Measurements from ENCODE around the gene C12orf60. TPM values are rescaled to one million over a fixed set of nuclear protein-coding genes. Genes with fewer than 3 reads are reported as not detected.

Gene C12orf60
- total and polyA plus RNA-seq, 4 experiments from 2014 or later = 0.45 to 2.0 (median 1.4) TPM

Other genes starting within 250 kb of the C12orf60 start
- under 1 TPM; 0.47 to 0.67 TPM for gene PLBD1, start 235.8 kb upstream of the C12orf60 start, total RNA-seq
- gene PLBD1, start 235.8 kb upstream of the C12orf60 start, polyA plus RNA-seq = 1 to 10 TPM in 1 of 2 donors, under 1 TPM in 1; 0.22 to 1.6 TPM
- not detected for gene GUCY2C, start 107.1 kb upstream of the C12orf60 start, total RNA-seq
- not detected for gene GUCY2C, start 107.1 kb upstream of the C12orf60 start, polyA plus RNA-seq
- 10 to 100 TPM; 83.7 to 83.8 TPM for gene WBP11, start 192 bp upstream of the C12orf60 start, total RNA-seq
- 10 to 100 TPM; 45.8 to 78.0 TPM for gene WBP11, start 192 bp upstream of the C12orf60 start, polyA plus RNA-seq
- not detected for gene SMCO3, start 10.5 kb downstream of the C12orf60 start, total RNA-seq
- under 1 TPM; 0.08 to 0.31 TPM for gene SMCO3, start 10.5 kb downstream of the C12orf60 start, polyA plus RNA-seq
- gene ART4, start 39.9 kb downstream of the C12orf60 start, total RNA-seq = not detected
- gene ART4, start 39.9 kb downstream of the C12orf60 start, polyA plus RNA-seq = not detected
- gene MGP, start 82.2 kb downstream of the C12orf60 start, total RNA-seq = under 1 TPM in 1 of 2 experiments, not detected in 1; 0.49 TPM
- not detected for gene MGP, start 82.2 kb downstream of the C12orf60 start, polyA plus RNA-seq
- gene ERP27, start 134.9 kb downstream of the C12orf60 start, total RNA-seq = 10 to 100 TPM in 1 of 2 experiments, 1 to 10 TPM in 1; 9.3 to 11.5 TPM
- 1 to 10 TPM; 3.4 to 4.5 TPM for gene ERP27, start 134.9 kb downstream of the C12orf60 start, polyA plus RNA-seq
- 100 to 1,000 TPM; 717 to 768 TPM for gene ARHGDIB, start 157.9 kb downstream of the C12orf60 start, total RNA-seq
- gene ARHGDIB, start 157.9 kb downstream of the C12orf60 start, polyA plus RNA-seq = 1,000 to 10,000 TPM; 2,962 to 4,406 TPM
- not detected for gene PDE6H, start 169.4 kb downstream of the C12orf60 start, total RNA-seq
- gene PDE6H, start 169.4 kb downstream of the C12orf60 start, polyA plus RNA-seq = not detected

All from CD4-positive, alpha-beta memory T cell (primary cell).